NCI-H1694 treated with DMSO at 0.1 percent for 48 hours (cell line): Measurements from ENCODE around the gene COG8.
"Not testable (repeated sequence)": the region's sequence is repeated elsewhere in the genome, so short reads cannot be mapped to it uniquely, and the experiment has no call there.

Source experiments
- DNase-seq: peaks from one replicate; lab custom pipeline; 2025; lab: John Stamatoyannopoulos, UW

Gene COG8

GRCh38 chr16:69339289-69340094 is at the start of gene COG8, which contains the start of gene NIP7:
Gene COG8, minus strand, starts transcription at chr16:69339564. Its CDS starts 12 bp downstream, at chr16:69339552.
Gene NIP7, plus strand, starts transcription at chr16:69339772. Its CDS starts 58 bp downstream, at chr16:69339830.
- peak; percentile 96 for DNase-seq

GRCh38 chr16:69386596-69386995 is 47.2 kb upstream of the COG8 start:
- no peak for DNase-seq

GRCh38 chr16:69384974-69385373 is 45.6 kb upstream of the COG8 start:
- no peak for DNase-seq

- no peak for DNase-seq
These were observed 43.1 kb upstream of the COG8 start for GRCh38 chr16:69382421-69382820.

- DNase-seq: no peak
These were observed 41.9 kb upstream of the COG8 start for GRCh38 chr16:69381231-69381630.

- no peak for DNase-seq
These were observed 39.4 kb upstream of the COG8 start for GRCh38 chr16:69378760-69379159.

GRCh38 chr16:69378036-69378435 is 38.7 kb upstream of the COG8 start:
- no peak for DNase-seq

- DNase-seq: no peak
These were observed 37.2 kb upstream of the COG8 start for GRCh38 chr16:69376393-69377059.

GRCh38 chr16:69373019-69373418 is 33.7 kb upstream of the COG8 start:
- no peak for DNase-seq

GRCh38 chr16:69371564-69371963 is 32.2 kb upstream of the COG8 start:
- no peak for DNase-seq

GRCh38 chr16:69368866-69369265 is 29.5 kb upstream of the COG8 start:
- DNase-seq: no peak

GRCh38 chr16:69367980-69368379 is 28.6 kb upstream of the COG8 start:
- no peak for DNase-seq

- DNase-seq: no peak
These were observed 27.1 kb upstream of the COG8 start for GRCh38 chr16:69366431-69366830.

GRCh38 chr16:69365901-69366300 is 26.5 kb upstream of the COG8 start:
- DNase-seq: no peak

GRCh38 chr16:69364088-69364487 is 24.7 kb upstream of the COG8 start:
- DNase-seq: no peak

- DNase-seq: no peak
These were observed 23.9 kb upstream of the COG8 start for GRCh38 chr16:69363281-69363717.

GRCh38 chr16:69360070-69360469 is 20.7 kb upstream of the COG8 start:
- DNase-seq: not testable (repeated sequence)

- DNase-seq: peak; percentile 9
These were observed 12.1 kb upstream of the COG8 start, which contains the start of gene TMED6 for GRCh38 chr16:69351309-69352027. Gene TMED6, minus strand, starts transcription at chr16:69351786. Its CDS starts 33 bp downstream, at chr16:69351753.

- no peak for DNase-seq
These were observed 11.3 kb upstream of the COG8 start for GRCh38 chr16:69350536-69351133.

- no peak for DNase-seq
These were observed 10.2 kb upstream of the COG8 start for GRCh38 chr16:69349536-69349935.

GRCh38 chr16:69348222-69348621 is 8.9 kb upstream of the COG8 start:
- no peak for DNase-seq

GRCh38 chr16:69346683-69347082 is 7.3 kb upstream of the COG8 start:
- DNase-seq: no peak
